ENCODE data around the gene EDARADD. TPM values are rescaled to one million over a fixed set of nuclear protein-coding genes. Genes with fewer than 3 reads are reported as not detected.
"Not testable (repeated sequence)": the region's sequence is repeated elsewhere in the genome, so short reads cannot be mapped to it uniquely, and the experiment has no call there.

Gene EDARADD
- polyA plus RNA-seq, 3 donors: 6.9 to 9.0 (median 7.6) TPM

DNA sequence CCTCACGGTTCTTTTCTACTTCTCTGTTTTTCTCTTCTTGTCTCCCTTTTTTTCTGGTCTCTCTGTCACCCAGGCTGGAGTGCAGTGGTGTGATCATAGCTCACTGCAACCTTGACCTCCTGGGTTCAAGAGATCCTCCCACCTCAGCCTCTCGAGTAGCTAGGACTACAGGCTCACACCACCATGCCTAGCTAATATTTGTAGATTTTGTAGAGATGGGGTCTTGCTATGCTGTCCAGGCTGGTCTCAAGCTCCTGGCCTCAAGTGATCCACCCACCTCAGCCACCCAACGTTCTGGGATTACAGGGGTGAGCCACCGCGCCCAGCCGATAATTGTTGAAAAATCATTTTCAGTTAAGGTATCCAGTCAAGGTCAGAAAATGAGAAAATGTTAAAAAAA is 103.8 kb downstream of the EDARADD start:
- no peak for DNase-seq (ENCODE audit: extremely low read depth in 1 of 11, low read depth in 9 of 11, low spot score in 4 of 11)

DNA sequence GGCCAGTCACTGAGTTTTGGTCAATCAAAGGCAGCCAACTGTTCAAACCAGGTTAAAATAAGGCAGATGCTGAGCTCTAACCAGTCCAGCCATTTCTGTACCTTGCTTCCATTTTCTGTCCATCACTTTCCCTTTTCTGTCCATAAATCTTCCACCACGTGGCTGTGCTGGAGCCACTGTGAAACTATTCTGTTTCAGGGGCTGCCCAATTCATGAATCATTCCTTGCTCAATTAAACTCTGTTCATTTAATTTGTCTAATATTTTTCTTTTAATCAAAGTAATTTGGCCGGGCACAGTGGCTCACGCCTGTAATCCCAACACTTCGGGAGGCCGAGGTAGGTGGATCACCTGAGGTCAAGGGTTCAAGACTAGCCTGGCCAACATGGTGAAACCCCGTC is 107.0 kb downstream of the EDARADD start:
- no peak for DNase-seq (ENCODE audit: extremely low read depth in 1 of 11, low read depth in 9 of 11, low spot score in 4 of 11)

DNA sequence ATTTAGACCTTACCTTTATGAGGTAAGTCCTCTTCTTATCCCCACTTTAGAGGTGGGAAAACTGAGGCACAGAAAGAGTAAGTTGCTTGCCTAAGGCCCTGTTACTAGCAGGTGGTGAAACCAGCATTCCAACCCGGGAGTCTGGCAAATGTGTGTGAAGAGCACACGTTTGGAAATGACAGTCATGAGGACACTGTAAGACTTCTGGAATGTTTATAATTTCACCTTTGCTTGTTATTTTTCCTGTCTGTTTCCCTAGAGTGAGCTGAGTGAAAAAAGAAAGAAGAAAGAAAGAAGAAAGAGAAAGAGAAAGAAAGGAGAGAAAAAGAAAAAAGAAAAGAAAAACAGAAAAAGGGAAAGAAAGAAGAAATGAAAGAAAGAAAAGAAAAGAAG is 108.5 kb downstream of the EDARADD start:
- no peak for DNase-seq (ENCODE audit: extremely low read depth in 1 of 11, low read depth in 9 of 11, low spot score in 4 of 11)

DNA sequence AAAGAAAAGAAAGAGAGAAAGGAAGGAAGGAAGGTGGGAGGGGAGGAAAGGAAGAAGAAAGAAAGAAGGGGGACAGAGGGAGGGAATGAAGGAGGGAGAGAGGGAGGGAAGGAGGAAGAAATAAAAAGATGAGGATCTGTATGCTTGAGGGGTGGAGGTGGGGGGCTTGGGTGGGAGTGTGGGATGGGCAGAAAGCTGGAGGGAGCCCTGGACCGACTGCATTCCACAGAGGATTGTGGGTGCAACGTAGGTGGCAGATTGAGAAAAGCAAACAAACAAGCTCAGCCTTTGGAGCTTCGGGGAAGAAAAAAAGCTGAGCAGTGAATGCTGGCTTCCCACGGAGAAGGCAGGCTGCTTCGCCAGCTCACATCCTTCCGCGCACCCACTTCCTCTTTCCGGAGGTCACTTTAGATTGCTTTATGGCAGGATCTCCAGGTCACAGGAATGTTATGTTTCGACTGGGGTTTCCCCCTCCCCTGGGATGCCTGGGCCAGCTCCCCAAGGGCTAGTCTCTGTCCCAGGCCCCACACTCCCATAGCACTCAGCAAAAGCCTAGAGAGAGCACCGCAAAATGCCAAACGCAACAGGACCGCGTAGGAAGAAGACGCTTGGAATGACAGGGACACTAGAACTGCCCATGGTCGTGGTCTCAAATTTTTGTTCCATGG is 109.0 kb downstream of the EDARADD start:
- peak in 1 of 11 donors; percentile 34 for DNase-seq (ENCODE audit: extremely low read depth in 1 of 11, low read depth in 9 of 11, low spot score in 4 of 11)

DNA sequence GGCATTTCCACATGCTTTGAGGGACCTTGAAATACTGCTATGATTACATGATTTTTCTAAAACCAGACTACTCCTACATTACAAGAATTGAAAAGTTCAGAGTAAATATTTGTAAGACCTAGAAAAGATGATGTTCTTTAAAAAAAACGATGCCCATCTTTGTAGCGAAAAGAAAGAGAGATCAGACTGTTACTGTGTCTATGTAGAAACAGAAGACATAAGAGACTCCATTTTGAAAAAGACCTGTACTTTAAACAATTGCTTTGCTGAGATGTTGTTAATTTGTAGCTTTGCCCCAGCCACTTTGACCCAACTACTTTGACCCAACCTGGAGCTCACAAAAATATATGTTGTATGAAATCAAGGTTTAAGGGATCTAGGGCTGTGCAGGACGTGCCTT is 110.3 kb downstream of the EDARADD start:
- DNase-seq (ENCODE audit: extremely low read depth in 1 of 11, low read depth in 9 of 11, low spot score in 4 of 11): not testable (repeated sequence)

DNA sequence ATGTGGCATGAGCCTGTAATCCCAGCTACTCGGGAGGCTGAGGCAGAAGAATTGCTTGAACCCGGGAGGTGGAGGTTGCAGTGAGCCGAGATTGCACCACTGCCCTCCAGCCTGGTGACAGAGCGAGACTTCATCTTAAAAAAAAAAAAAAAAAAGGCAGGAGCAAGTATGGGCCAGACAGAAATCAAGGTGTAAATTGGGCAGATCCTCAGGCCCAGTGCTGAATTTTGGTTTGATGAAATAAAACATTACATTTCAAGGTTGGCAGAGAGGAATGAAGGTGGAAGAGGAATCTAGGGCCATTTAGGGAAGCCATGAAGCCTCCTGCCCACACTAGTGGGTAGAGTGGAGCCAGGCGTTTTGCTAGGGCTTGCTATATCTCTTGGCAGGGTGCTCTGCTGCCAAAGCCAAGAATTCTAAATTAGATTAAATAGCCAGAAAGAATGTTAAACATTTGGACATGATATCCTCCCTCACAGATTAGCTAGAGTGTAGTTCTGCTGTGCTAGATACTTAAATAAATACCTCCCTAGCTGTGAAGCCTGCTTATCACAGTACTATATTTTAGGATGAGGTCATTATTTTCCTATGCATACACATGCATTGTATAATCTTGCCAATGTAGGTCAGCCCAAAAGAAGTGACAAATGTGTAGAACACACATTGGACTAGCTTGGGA is 113.1 kb downstream of the EDARADD start:
- DNase-seq (ENCODE audit: extremely low read depth in 1 of 11, low read depth in 9 of 11, low spot score in 4 of 11): peak in 1 of 11 donors; percentile 31

DNA sequence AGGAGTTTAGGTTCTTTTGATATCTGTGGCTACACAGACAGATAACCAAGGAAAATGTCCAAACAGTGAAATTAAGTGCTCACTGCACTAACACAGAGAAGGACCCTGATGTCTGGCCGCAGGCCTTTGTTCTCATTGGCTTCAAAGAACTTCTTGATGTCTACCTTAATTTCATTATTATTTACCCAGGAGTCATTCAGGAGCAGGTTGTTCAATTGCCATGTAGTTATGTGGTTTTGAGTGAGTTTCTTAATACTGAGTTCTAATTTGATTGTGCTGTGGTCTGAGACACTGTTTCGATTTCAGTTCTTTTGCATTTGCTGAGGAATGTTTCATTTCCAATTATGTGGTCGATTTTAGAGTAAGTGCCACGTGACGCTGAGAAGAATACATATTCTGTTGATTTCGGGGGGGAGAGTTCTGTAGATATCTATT is 114.5 kb downstream of the EDARADD start:
- DNase-seq (ENCODE audit: extremely low read depth in 1 of 11, low read depth in 9 of 11, low spot score in 4 of 11): no peak

DNA sequence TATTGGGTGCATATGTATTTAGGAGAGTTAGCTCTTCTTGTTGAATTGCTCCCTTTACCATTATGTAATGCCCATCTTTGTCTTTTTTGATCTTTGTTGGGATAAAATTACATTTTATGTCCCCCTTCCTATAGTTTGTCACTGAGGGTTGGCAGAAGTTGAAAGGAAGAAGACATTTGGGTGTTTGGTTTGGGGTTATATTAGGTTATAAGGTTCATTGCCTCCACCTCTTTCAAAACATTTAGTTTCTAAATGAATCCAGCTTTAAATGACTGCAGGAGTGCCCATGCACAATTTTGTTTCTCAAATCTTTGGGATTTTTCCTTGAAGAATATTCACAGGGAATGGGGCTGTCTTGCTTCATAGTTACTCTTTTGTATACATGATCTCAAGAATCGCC is 115.1 kb downstream of the EDARADD start:
- no peak for DNase-seq (ENCODE audit: extremely low read depth in 1 of 11, low read depth in 9 of 11, low spot score in 4 of 11)

DNA sequence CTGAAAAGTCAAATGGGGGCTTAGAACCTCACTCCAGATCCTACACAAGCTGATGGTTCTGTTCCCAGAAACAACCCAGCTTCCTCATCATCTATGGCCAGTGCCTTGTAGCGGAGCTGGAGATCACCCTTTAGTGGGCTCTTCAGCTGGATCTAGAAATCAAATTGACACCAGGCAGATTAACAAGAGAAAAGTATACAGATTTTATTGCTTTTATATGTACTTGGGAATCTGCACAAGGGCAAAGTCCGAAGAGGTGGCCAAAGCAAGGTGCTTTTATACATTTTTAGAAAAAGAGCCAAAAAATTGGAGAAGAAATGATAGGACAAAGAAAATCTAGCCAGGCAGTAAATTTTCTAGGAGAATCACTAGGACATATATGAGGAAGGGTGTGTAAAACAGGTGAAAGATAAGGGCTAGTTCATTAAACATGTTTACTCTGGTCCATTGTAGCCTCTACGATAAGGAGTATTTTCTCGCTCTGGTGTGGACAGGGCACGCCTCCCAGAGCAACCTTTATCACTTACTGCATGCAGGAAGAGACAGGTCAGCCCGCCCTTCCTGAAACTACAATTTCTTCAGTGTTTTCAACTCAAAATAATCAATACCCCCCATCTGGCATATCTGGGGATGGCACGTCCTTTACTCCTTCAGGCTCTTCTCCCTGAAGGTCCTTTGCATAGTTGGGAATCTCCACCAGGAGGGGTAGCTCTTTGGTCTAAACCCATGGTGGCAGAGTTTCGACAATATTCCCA is 115.7 kb downstream of the EDARADD start:
- no peak for DNase-seq (ENCODE audit: extremely low read depth in 1 of 11, low read depth in 9 of 11, low spot score in 4 of 11)

DNA sequence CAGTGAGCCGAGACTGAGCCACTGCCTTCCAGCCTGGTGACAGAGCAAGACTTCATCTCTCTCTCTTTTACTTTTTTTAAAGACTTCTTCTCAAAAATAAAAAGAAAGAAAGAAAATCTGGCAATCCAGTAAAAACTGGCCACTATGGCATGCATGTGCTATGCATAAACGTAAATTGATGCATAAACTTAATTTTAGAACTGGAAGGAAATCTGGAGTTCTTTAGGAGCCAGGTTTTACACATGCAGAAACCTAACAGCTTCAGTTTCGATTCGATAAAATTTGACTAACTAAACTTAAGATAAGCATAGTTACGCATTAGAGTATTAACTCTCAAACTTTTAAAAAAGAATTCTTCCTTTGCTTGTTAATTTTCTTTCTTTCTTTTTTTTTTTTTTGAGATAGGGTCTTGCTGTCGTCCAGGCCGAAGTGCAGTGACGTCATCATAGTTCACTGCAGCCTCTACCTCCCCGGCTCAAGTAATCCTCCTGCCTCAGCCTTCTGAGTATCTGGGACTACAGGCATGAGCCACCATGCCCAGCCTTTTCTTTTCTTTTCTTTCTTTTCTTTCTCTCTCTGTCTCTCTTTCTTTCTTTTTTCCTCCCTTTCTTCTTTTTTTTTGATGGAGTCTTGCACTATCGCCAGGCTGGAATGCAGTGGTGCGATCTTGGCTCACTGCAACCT is 117.8 kb downstream of the EDARADD start:
- no peak for DNase-seq (ENCODE audit: extremely low read depth in 1 of 11, low read depth in 9 of 11, low spot score in 4 of 11)

DNA sequence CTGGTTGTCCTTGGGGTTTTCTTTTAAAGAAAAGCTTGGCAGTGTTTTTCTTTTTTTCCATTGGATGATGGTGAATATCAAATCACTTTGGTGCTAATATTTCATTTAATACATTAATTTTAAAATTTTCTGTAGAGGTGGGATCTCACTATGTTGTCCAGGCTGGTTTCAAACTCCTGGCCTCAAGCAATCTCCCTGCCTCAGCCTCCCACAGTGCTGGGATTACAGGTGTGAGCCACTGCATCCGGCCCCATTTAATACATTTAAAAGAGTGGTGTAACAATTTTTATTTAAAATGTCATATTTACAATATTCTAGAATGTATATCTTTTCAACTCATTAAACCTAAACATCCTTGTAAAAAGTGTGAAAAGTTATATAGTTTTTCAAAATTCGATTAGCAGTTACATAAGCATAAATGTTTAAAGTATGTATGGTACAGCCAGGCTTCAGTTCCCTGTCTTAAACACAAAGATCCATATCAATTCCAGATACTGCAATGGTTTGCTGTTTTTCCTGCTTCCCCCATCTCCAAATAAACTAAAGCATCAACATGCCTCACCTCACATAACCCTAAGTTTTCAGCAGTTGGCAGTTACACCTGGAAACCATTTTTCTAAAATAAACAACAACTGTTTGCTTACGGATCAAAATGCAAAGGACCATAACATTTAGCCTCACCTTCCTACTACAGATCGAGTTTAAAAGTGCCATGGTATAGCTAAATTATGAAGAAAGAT is 120.8 kb downstream of the EDARADD start:
- DNase-seq (ENCODE audit: extremely low read depth in 1 of 11, low read depth in 9 of 11, low spot score in 4 of 11): no peak

DNA sequence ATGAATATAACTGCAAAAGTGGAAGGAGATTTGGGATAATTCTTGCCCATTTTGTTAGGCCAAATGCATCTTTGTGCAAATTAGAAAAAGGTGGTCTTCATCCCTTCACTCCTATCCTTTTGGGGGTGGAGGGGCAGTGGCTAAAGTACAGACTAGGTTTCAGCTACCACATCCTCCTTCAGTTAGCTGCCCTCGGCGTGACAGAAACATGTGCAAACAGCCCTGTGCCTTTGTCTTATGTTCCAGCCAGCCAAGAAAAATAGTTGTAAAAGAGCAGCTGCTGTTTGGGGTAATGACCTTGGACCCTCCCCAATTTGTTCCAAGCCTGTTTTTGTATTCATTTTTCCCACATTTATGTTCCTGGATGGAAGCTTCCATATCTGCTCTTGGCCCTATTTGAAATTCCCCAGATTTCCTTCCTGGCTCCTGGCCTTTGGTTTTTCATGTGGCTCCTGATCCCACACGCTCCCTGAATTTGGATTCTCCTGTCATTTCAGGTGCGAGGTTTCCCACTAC is 121.4 kb downstream of the EDARADD start:
- no peak for DNase-seq (ENCODE audit: extremely low read depth in 1 of 11, low read depth in 9 of 11, low spot score in 4 of 11)

DNA sequence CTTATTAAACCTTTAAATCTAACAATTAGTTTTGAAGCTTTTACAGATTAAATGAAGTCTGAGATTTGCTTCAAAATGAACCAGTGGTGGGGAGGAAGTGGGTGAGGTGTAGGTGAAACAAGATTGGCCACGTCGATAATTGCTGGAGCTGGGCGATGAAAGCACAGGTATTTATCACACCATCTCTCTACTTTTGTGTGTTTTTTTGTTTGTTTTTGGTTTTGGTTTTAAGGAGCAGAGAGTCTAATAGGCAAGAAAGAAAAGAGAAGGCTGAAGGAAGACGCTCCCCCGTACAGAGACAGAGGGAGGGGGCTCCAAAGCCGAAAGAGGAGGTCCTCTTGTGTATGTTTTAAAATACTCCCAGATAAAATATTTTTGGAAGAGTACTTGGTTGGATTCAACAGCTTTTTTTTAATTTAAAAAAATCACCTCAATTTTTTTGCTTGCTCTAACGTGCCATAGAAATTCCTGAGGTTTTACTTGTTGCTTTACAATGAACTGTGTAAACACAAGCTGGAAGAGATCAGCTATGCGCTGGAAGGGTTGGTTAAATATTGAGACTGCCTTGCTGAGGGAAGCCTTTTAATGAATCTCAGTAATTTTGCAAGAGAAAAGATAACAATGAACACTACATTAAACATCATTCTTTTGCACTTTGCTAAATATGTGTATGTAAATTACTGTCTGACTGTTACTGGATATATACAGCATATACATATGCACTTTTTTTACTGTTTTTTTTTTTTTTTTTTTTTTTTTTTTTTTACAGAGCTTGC is 123.0 kb downstream of the EDARADD start:
- DNase-seq (ENCODE audit: extremely low read depth in 1 of 11, low read depth in 9 of 11, low spot score in 4 of 11): peak in 4 of 11 donors; percentile 22 to 80 (median 43)

DNA sequence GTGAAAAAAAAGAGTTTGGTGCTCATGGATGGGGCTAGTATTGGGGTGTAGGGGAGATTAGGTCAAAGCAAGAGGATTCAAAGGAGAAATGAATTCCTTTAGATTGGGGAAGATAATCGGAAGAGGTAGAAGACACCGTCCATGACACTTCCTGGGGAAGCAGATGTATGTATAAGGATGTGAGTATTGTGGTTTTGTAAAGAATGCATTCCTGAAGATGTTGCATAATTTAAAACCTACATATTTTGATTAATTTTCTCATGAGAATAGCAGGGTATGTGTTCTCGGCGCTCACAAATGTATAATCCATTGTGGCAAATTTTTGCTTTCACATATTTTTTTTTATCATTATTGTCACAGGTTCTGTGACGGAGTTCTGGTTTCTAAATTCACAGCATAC is 124.2 kb downstream of the EDARADD start:
- no peak for DNase-seq (ENCODE audit: extremely low read depth in 1 of 11, low read depth in 9 of 11, low spot score in 4 of 11)

DNA sequence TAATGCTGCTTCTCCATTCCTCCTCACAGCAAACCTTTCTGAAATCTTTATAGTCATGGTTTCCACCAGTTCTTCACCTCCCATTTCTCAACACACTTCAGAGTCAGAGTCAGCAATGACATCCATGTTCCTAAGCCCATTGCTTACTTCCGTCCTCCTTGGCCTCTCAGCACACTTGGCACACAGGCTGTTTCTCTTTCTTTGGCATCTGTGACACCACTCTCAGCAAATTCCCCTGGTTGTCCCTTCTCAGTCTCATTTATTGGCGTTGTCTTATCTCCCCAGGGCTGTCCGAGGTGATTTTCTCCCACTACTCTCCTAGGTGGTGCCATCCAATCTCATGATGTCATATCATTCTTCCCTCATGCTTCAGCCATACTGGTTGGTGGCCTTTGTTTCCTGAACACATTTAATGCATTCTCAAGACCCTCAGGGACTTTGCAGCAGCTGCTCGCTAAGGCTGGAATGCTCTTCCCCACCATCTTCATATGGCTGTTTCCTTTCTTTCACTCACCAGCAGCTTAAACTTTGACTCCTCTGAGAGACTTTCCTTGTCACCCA is 126.4 kb downstream of the EDARADD start:
- no peak for DNase-seq (ENCODE audit: extremely low read depth in 1 of 11, low read depth in 9 of 11, low spot score in 4 of 11)

DNA sequence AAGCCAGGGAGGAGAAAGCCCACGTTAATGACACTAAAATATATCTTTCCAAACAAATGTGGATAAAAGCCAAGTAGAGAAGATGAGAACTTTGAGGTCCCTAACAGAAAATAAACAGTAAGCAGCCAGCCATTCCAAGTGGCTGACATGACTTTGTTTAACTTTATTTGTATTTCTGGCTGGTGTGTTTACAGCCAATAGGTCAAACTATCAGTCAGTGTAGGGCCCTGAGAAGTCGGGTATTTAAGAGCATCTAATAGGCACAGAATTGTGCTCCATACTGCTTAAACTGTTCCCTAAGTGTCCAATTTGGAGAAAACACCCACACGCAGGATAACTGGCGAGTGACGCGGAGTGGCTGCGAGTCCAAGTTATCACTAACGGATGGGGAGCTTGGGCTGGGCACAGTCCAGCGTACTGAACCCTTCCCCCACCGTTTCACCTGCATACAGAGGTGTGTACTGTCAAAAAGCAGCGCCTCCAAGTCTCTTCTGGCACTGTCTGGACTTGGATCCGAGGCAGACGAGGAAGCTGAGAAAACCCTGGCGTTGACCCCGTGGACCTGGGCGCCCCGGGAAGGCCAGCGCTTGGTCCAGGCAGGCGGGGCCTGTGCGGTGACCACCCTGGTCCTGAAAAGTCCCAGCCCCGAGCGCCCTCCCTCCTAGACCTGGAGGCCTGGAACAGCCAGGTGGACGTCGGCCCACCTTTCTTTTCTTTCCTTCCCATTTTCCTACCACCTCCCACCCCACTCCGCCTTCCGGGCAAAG is 129.0 kb downstream of the EDARADD start:
- peak in 2 of 11 donors; percentile 18 to 21 for DNase-seq (ENCODE audit: extremely low read depth in 1 of 11, low read depth in 9 of 11, low spot score in 4 of 11)

DNA sequence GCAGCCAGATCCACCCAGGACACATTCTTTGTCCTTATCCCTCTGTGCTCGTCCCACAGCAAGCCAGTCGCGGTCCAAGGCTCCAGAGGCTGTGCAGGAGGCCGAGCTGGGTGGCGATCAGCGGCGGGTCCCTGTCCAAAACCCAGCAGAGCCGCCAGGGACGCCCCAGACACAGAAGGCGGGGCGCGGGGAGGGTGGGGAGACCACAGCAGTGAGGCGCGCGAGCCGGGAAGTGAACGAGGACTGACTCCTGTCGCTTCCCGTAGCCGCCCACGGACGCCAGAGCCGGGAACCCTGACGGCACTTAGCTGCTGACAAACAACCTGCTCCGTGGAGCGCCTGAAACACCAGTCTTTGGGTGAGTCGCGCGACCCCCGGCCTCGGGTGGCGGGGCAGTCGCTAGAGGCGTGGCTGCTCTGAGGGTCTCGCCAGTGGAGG is 129.6 kb downstream of the EDARADD start, which contains the start of gene LGALS8:
Gene LGALS8 (plus strand): TSS at position 279 of the 438 bp plus-strand sequence. CDS start 2,089 bp downstream, outside the sequence.
- peak in 10 of 11 donors; percentile 64 to 82 (median 75) for DNase-seq (ENCODE audit: extremely low read depth in 1 of 11, low read depth in 9 of 11, low spot score in 4 of 11)

Measured in renal cortex interstitium (tissue), 11 donors.